Mesenchymal stem cell (in vitro differentiated cells and primary cell): ENCODE measurements around the gene DDC.

Source experiments
- DNase-seq: peaks from one replicate; pipeline ENCODE4 v3.0.0-alpha.2; 2013
- H2AFZ ChIP-seq: one replicate; pipeline ENCODE4 v1.6.1; 2013; ENCODE audit warnings: low read depth, mild to moderate bottlenecking, control low read depth, inconsistent platforms, low read length, moderate library complexity
- H2AK5ac ChIP-seq: 2 replicates; pipeline ENCODE4 v1.6.1; 2013; ENCODE audit warnings: low read length, moderate library complexity, mild to moderate bottlenecking, inconsistent platforms; ENCODE audit not compliant: severe bottlenecking
- H2BK120ac ChIP-seq: one replicate; pipeline ENCODE4 v1.6.1; 2013; ENCODE audit warnings: low read depth, mild to moderate bottlenecking, inconsistent platforms, low read length, moderate library complexity
- H2BK12ac ChIP-seq, 2 experiments: one replicate each; pipeline ENCODE4 v1.6.1; 2013; ENCODE audit warnings: inconsistent platforms in 2 of 2, low read length in 2 of 2, mild to moderate bottlenecking in 2 of 2, moderate library complexity in 2 of 2, control low read depth in 1 of 2
- H2BK15ac ChIP-seq: one replicate; pipeline ENCODE4 v1.6.1; 2013; ENCODE audit warnings: mild to moderate bottlenecking, low read depth, inconsistent platforms; ENCODE audit not compliant: poor library complexity, severe bottlenecking
- H2BK5ac ChIP-seq: 2 replicates; pipeline ENCODE4 v1.6.1; 2013; ENCODE audit warnings: low read depth, mild to moderate bottlenecking, low read length, control low read depth, inconsistent platforms; ENCODE audit not compliant: poor library complexity, severe bottlenecking
- H3K14ac ChIP-seq, 2 experiments: one replicate each; pipeline ENCODE4 v1.6.1; 2013; ENCODE audit warnings: inconsistent platforms in 2 of 2, low read length in 2 of 2, control low read depth in 1 of 2, mild to moderate bottlenecking in 1 of 2, moderate library complexity in 1 of 2
- H3K18ac ChIP-seq, 2 experiments: one replicate each; pipeline ENCODE4 v1.6.1; 2013; ENCODE audit warnings: inconsistent platforms in 2 of 2, low read length in 2 of 2, control low read depth in 1 of 2, low read depth in 1 of 2, mild to moderate bottlenecking in 1 of 2
- H3K23ac ChIP-seq, 2 experiments: one replicate each; pipeline ENCODE4 v1.6.1; 2013; ENCODE audit warnings: inconsistent platforms in 2 of 2, low read length in 2 of 2, mild to moderate bottlenecking in 2 of 2, moderate library complexity in 2 of 2, control low read depth in 1 of 2
- H3K27ac ChIP-seq: 2 replicates; pipeline ENCODE4 v1.5.1; 2013; ENCODE audit warnings: mild to moderate bottlenecking, moderate library complexity, low read length, control low read depth, inconsistent platforms; ENCODE audit not compliant: poor library complexity, severe bottlenecking
- H3K27me3 ChIP-seq, 2 experiments: 2 replicates each; pipeline versions ENCODE4 v1.6.1 to v1.7.0; 2013; ENCODE audit warnings: low read length in 2 of 2, mild to moderate bottlenecking in 2 of 2, moderate library complexity in 2 of 2, control low read depth in 1 of 2, inconsistent platforms in 1 of 2; ENCODE audit not compliant: control insufficient read depth in 1 of 2, insufficient read depth in 1 of 2
- H3K36me3 ChIP-seq, 2 experiments: 2 replicates each; pipeline versions ENCODE4 v1.6.1 to v1.7.0; 2013; ENCODE audit warnings: low read length in 2 of 2, control low read depth in 1 of 2, inconsistent platforms in 1 of 2, low read depth in 1 of 2, mild to moderate bottlenecking in 1 of 2; ENCODE audit not compliant: insufficient read depth in 2 of 2, control insufficient read depth in 1 of 2
- H3K4ac ChIP-seq, 2 experiments: one replicate each; pipeline ENCODE4 v1.6.1; 2013; ENCODE audit warnings: inconsistent platforms in 2 of 2, low read length in 2 of 2, mild to moderate bottlenecking in 2 of 2, moderate library complexity in 2 of 2, control low read depth in 1 of 2, low read depth in 1 of 2
- H3K4me1 ChIP-seq: 2 replicates; pipeline ENCODE4 v1.6.1; 2013; ENCODE audit warnings: low read depth, low read length, control low read depth; ENCODE audit not compliant: control insufficient read depth, insufficient read depth
- H3K4me2 ChIP-seq: 2 replicates; pipeline ENCODE4 v1.6.1; 2013; ENCODE audit warnings: low read length, mild to moderate bottlenecking, inconsistent platforms; ENCODE audit not compliant: poor library complexity, severe bottlenecking
- H3K4me3 ChIP-seq, 2 experiments: 2 replicates each; pipeline versions ENCODE4 v1.5.1 to v1.7.0; 2013; ENCODE audit warnings: low read length in 2 of 2, mild to moderate bottlenecking in 2 of 2, control low read depth in 1 of 2, low read depth in 1 of 2; ENCODE audit not compliant: insufficient read depth in 1 of 2
- H3K79me1 ChIP-seq: replicated peaks from 2 replicates; pipeline ENCODE4 v1.6.1; 2013; ENCODE audit warnings: mild to moderate bottlenecking, control low read depth, low read length, inconsistent platforms; ENCODE audit not compliant: poor library complexity, severe bottlenecking
- H3K9ac ChIP-seq: 2 replicates; pipeline ENCODE4 v1.7.0; 2013; ENCODE audit warnings: mild to moderate bottlenecking, low read length, moderate library complexity
- H3K9me3 ChIP-seq: 2 replicates; pipeline ENCODE4 v1.7.0; 2013; ENCODE audit warnings: mild to moderate bottlenecking, low read length; ENCODE audit not compliant: control insufficient read depth
- H4K8ac ChIP-seq: one replicate; pipeline ENCODE4 v1.6.1; 2013; ENCODE audit warnings: inconsistent platforms, mild to moderate bottlenecking, low read length, moderate library complexity
- H4K91ac ChIP-seq: one replicate; pipeline ENCODE4 v1.6.1; 2013; ENCODE audit warnings: mild to moderate bottlenecking, low read length, inconsistent platforms
- WGBS: methylation state at CpG from one replicate; pipeline ENCODE4 v1.1.7; 2013; ENCODE audit warnings: mixed read lengths; 5-methylcytosine and 5-hydroxymethylcytosine counted together

The DDC gene

GRCh38 chr7:50466815-50467585 lies 98.2 kb downstream of the DDC start:
- H4K91ac ChIP-seq, result no peak overlapping the region
- H3K9me3 ChIP-seq, result no peaks in the 10 kb centered on the region
- no peak overlapping the region for H3K23ac ChIP-seq
- H3K36me3 ChIP-seq, result no peaks in the 10 kb centered on the region
- no peak overlapping the region for H2BK12ac ChIP-seq
- no peak overlapping the region for H2AK5ac ChIP-seq
- no peak overlapping the region for H3K18ac ChIP-seq
- no peak overlapping the region for H3K27ac ChIP-seq
- peaks cover 19 to 27% of the 10 kb centered on the region in 2 experiments for H3K27me3 ChIP-seq
- no peaks in the 10 kb centered on the region for H3K79me1 ChIP-seq
- no peak overlapping the region for H4K8ac ChIP-seq
- no peak overlapping the region for H3K4me2 ChIP-seq
- no peak overlapping the region for H2BK5ac ChIP-seq
- H3K4me3 ChIP-seq, result no peak overlapping the region
- H3K14ac ChIP-seq, result no peak overlapping the region
- no peak for DNase-seq
- no peak overlapping the region for H2BK15ac ChIP-seq
- H2AFZ ChIP-seq, result no peak overlapping the region
- H2BK120ac ChIP-seq, result no peak overlapping the region
- H3K4me1 ChIP-seq, result peaks cover 6% of the 10 kb centered on the region
- H3K9ac ChIP-seq, result no peak overlapping the region
- WGBS, result 95% methylated on average over 11 of the region's 11 CpGs
- no peak overlapping the region for H3K4ac ChIP-seq

- Histone ChIP-seq H2BK120ac (no peak overlapping the region), H2AFZ (no peak overlapping the region), H3K4ac (no peak overlapping the region), H3K4me3 (no peak overlapping the region), H2BK15ac (no peak overlapping the region), H3K27me3 (peaks cover 10 to 18% of the 10 kb centered on the region in 2 experiments), H2BK5ac (no peak overlapping the region), H3K9ac (no peak overlapping the region), H3K4me1 (peaks cover 3% of the 10 kb centered on the region), H3K4me2 (no peak overlapping the region), H3K27ac (no peak overlapping the region), H3K14ac (no peak overlapping the region), H2BK12ac (no peak overlapping the region), H3K36me3 (no peaks in the 10 kb centered on the region), H4K8ac (no peak overlapping the region), H3K79me1 (no peaks in the 10 kb centered on the region), H3K9me3 (no peaks in the 10 kb centered on the region), H2AK5ac (no peak overlapping the region), H4K91ac (no peak overlapping the region), H3K18ac (no peak overlapping the region), H3K23ac (no peak overlapping the region)
- no peak for DNase-seq
- 85% methylated on average over 13 of the region's 13 CpGs for WGBS
Observed at GRCh38 chr7:50463035-50463434, 102.2 kb downstream of the DDC start.

- Histone ChIP-seq H4K8ac (no peak overlapping the region), H3K27ac (no peak overlapping the region), H3K23ac (no peak overlapping the region), H3K79me1 (no peaks in the 10 kb centered on the region), H2AFZ (no peak overlapping the region), H3K9me3 (no peaks in the 10 kb centered on the region), H2BK12ac (no peak overlapping the region), H4K91ac (no peak overlapping the region), H2AK5ac (no peak overlapping the region), H3K36me3 (no peaks in the 10 kb centered on the region), H3K18ac (no peak overlapping the region), H3K14ac (no peak overlapping the region), H3K4me3 (no peak overlapping the region), H3K27me3 (peaks cover 14 to 16% of the 10 kb centered on the region in 2 experiments), H3K4me1 (no peaks in the 10 kb centered on the region), H3K9ac (no peak overlapping the region), H2BK120ac (no peak overlapping the region), H3K4ac (no peak overlapping the region), H3K4me2 (no peak overlapping the region), H2BK5ac (no peak overlapping the region), H2BK15ac (no peak overlapping the region)
- no peak for DNase-seq
- 90% methylated on average over 2 of the region's 4 CpGs for WGBS
Observed at GRCh38 chr7:50462361-50462760, 102.8 kb downstream of the DDC start.

- H2BK12ac ChIP-seq, result no peak overlapping the region
- H4K8ac ChIP-seq, result no peak overlapping the region
- no peak overlapping the region for H2BK15ac ChIP-seq
- no peak overlapping the region for H3K27ac ChIP-seq
- no peak overlapping the region for H3K4ac ChIP-seq
- H2AFZ ChIP-seq, result no peak overlapping the region
- H3K14ac ChIP-seq, result no peak overlapping the region
- H3K9ac ChIP-seq, result no peak overlapping the region
- no peak overlapping the region for H3K4me3 ChIP-seq
- no peak overlapping the region for H2BK5ac ChIP-seq
- no peak overlapping the region for H3K18ac ChIP-seq
- H3K9me3 ChIP-seq, result no peaks in the 10 kb centered on the region
- H3K4me2 ChIP-seq, result no peak overlapping the region
- H3K36me3 ChIP-seq, result no peaks in the 10 kb centered on the region
- H4K91ac ChIP-seq, result no peak overlapping the region
- H3K79me1 ChIP-seq, result no peaks in the 10 kb centered on the region
- H2BK120ac ChIP-seq, result no peak overlapping the region
- WGBS, result 100% methylated on average over 1 of the region's 1 CpG
- H3K27me3 ChIP-seq, result peaks cover 20% of the 10 kb centered on the region in 2 experiments
- DNase-seq, result no peak
- no peaks in the 10 kb centered on the region for H3K4me1 ChIP-seq
- H3K23ac ChIP-seq, result no peak overlapping the region
- no peak overlapping the region for H2AK5ac ChIP-seq
Observed at GRCh38 chr7:50461695-50462094, 103.5 kb downstream of the DDC start.
